HG03442 (cell line): Measurements from ENCODE around the gene DCLRE1C.
A peak's percentile ranks its signal among the peaks of the same experiment; 100 is the strongest.
"Not testable (repeated sequence)": the region's sequence is repeated elsewhere in the genome, so short reads cannot be mapped to it uniquely, and the experiment has no call there.

Experiments
- ATAC-seq: cut with Tn5 transposase; IDR thresholded peaks from one replicate; pipeline ENCODE4 v1.9.1; 2021; ENCODE audit warnings: mild to moderate bottlenecking, moderate library complexity; ENCODE audit not compliant: unreplicated experiment

The DCLRE1C gene

DNA sequence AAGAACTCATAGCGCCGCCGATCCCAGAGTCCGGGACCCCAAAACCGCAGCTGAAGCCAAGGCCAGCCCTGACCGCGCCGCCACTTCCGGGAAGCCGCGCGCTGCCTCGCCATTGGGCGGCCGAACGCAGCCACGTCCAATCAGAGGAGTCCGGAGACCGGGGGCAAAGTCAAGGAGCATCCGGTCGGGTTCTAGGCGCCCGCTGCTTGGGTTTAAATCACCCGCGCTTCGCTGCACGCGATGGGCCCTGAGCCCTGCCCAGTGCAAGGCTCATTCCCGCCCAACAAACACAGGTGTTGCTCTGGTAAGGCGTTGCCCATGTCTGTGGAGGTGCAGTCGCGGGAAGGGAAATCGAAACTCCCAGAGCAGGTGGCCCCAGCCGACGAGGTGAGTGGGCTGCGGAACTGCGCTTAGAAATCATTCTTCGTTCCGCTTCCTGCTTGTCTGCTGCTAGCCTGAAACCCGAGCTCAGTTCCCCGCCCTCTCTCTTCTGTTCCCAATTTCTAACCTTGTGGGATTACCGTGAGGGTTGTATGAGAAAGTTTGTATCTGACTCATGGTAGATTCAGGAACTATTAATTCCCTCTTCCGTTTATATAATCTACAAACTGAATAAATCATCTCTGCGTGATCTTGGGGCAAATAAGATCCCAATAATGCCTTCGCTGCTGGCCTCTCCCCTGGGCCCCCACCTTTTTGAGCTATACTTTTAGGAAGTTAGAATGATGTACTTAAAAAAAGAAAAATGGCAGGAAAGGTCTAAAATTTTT, at the start of gene DCLRE1C:
Gene DCLRE1C, minus strand, starts transcription at position 96 of the 770 bp plus-strand sequence. Its CDS starts 86 bp downstream, at position 10.
- peak; percentile 69 for ATAC-seq

- ATAC-seq: no peak
These were observed 42.2 kb upstream of the DCLRE1C start for GRCh38 chr10:14995964-14996565.

GRCh38 chr10:14993500-14994455, 39.9 kb upstream of the DCLRE1C start:
- not testable (repeated sequence) for ATAC-seq

- not testable (repeated sequence) for ATAC-seq
These were observed 38.4 kb upstream of the DCLRE1C start for GRCh38 chr10:14992336-14992735.

DNA sequence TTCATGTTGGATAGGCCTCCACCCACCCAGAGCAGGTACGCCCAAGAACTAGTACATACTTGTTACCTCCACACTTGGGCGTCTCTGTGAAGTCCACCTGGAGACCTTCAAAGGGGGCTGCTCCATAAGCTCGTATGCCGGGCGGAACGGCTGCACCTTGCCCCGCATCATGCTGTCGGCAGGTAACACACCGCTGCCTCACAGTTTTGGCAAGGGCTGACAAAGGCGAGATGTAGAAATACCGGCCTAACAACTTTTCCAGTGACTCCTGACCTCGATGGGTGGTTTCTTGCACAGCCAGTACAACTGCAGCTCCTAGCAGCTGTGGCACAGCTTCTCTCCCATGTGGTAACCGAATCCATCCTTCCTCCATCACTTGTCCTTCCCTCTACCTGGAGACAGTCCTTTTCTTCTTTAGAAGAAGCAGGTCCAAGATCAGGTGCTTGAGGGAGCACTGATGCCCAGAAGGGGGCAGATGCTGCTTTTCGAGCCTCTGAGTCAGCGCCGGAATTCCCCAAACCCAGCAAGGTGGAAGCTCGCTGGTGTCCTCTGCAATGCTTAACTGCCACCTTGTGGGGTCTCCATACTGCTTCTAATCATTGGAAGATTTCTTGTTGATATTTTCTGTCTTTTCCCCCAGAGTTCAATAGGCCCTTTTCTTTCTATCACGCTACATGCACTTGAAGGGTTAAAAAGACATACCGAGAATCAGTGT, 37.3 kb upstream of the DCLRE1C start:
- not testable (repeated sequence) for ATAC-seq

- not testable (repeated sequence) for ATAC-seq
These were observed 35.7 kb upstream of the DCLRE1C start for GRCh38 chr10:14989552-14989951.

DNA sequence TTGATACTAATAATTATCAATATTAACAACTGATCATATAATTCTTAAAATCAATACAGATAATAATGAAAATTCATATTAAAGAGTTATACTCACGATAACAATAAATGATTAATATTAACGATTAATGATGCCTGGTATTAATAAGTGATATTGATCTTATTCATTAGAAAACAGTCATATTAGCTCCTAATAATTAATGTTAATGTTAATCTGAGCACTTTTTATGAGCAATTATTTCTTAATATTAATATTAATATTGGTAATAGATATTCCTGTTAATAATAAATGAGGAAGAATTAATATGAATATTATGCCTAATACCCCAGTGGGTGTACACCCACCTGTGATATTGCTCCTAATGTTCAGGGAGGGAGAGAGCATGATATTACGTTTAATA, 28.8 kb upstream of the DCLRE1C start:
- ATAC-seq: no peak

- ATAC-seq: no peak
These were observed 21.9 kb upstream of the DCLRE1C start for GRCh38 chr10:14975672-14976273.

GRCh38 chr10:14974153-14974998, 20.5 kb upstream of the DCLRE1C start:
- ATAC-seq: not testable (repeated sequence)

DNA sequence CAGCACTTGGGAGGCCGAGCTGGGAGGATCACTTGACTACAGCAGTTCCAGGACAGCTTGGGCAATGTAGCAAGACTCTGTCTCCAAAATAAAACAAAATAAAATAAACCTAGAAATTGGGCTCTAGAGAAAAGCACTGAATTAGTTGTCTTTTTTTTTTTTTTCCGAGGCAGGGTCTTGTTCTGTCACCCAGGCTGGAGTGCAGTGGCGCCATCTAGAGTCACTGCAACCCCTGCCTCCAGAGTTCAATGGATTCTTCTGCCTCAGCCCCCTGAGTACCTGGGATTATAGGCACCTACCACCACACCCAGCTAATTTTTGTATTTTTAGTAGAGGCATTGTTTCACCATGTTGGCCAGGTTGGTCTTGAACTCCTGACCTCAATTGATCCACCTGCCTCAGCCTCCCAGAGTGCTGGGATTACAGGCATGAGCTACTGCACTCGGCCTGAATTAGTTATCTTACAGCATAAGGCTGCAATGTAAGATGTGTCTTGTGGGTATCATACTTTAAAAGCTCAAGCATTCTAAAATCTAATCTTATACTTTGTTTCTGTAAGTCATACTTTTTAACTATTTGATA, 18.1 kb upstream of the DCLRE1C start:
- ATAC-seq: no peak

DNA sequence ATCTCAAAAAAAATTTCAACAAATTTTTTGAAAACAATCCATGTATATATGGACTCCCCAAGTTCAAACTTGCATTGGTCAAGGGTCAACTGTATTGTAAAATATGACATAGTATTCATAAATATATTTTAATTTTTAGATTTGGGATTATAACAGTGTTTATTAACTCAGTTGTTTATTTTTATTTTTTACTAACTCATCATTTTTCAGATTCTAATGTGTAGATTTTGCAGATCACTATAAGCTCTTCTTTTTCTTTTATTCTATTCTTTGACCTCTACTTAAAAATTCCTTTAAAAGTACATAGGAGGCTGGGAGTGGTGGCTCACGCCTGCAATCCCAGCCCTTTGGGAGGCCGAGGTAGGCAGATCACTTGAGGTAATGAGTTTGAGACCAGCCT, 14.0 kb upstream of the DCLRE1C start:
- no peak for ATAC-seq

- ATAC-seq: peak; percentile 77
These were observed 5.5 kb upstream of the DCLRE1C start, which contains the start of gene MEIG1 for GRCh38 chr10:14959221-14960057. MEIG1 (plus strand) TSS chr10:14959388; CDS start chr10:14966469, 7,081 bp downstream.

DNA sequence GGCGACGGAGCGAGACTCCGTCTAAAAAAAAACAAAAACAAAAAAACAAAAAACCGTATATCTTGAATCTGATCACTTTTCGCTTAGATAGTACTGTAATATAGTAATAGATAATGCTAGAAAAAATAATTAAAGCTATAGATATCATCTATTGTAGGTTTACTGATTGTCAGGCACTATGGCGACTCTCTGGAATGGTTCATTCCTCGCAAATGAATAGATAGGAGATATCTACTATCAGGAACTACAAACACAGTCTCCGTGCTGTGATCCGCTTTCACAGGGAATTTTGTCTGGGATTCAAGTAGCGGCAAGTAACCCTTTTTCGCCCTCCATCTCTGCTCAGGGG, 5.0 kb upstream of the DCLRE1C start:
- ATAC-seq: no peak

- ATAC-seq: no peak
These were observed 1.0 kb upstream of the DCLRE1C start for GRCh38 chr10:14954934-14955333.

- ATAC-seq: peak; percentile 28
These were observed 384 bp downstream of the DCLRE1C start for GRCh38 chr10:14953424-14954000.

DNA sequence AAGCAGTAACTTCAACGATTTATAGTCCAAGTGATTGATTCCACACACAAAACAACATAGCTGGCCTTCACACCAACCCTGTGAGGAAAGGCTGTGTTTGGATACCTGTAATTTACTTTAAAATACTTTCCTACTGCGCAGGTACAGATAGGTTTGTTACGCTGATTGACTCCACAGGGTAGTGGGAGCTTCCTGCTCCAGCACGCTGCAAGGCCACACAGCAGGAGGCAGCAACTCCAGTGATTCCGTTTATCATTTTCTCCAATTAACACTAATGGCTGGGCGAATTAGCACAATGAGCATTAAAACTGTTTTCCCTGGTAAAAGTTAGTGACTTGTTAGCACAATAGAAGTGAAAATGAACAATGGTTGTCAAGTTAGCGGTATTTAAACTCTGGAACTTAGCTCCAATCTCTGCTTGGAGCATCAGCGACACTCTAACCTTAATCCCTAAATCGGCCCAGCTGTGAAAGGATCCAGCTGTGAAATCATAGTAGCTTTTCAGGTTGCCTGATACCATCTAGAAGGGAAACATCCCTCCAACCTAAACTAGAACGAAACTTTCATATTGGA, 959 bp downstream of the DCLRE1C start:
- ATAC-seq: no peak

- ATAC-seq: no peak
These were observed 4.6 kb downstream of the DCLRE1C start for GRCh38 chr10:14949291-14949690.
